GM18511 (cell line): ENCODE measurements around the gene KRTAP9-4.
"Not testable (repeated sequence)": the region's sequence is repeated elsewhere in the genome, so short reads cannot be mapped to it uniquely, and the experiment has no call there.

Source experiments
- ATAC-seq: cut with Tn5 transposase; IDR thresholded peaks from one replicate; pipeline ENCODE4 v1.9.1; 2021; ENCODE audit warnings: mild to moderate bottlenecking, moderate library complexity; ENCODE audit not compliant: unreplicated experiment

Gene KRTAP9-4, protein sequence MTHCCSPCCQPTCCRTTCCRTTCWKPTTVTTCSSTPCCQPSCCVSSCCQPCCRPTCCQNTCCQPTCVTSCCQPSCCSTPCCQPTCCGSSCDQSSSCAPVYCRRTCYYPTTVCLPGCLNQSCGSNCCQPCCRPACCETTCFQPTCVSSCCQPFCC

DNA sequence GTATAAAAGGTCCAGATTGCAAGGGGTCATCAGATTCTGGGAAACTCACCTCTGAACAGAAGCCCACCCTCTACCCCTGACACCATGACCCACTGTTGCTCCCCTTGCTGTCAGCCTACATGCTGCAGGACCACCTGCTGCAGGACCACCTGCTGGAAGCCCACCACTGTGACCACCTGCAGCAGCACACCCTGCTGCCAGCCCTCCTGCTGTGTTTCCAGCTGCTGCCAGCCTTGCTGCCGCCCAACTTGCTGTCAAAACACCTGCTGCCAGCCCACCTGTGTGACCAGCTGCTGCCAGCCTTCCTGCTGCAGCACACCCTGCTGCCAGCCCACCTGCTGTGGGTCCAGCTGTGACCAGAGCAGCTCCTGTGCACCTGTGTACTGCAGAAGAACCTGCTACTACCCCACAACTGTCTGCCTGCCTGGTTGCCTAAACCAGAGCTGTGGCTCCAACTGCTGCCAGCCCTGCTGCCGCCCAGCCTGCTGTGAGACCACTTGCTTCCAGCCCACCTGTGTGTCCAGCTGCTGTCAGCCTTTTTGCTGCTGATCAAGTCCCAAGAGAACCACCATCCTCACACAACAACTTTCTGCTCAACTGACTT, at the start of gene KRTAP9-4:
Gene KRTAP9-4 (plus strand): TSS at position 51 of the 604 bp plus-strand sequence. CDS start 34 bp downstream, at position 85.
- not testable (repeated sequence) for ATAC-seq

- ATAC-seq: no peak
Measured at GRCh38 chr17:41211845-41212466, 37.5 kb upstream of the KRTAP9-4 start.

DNA sequence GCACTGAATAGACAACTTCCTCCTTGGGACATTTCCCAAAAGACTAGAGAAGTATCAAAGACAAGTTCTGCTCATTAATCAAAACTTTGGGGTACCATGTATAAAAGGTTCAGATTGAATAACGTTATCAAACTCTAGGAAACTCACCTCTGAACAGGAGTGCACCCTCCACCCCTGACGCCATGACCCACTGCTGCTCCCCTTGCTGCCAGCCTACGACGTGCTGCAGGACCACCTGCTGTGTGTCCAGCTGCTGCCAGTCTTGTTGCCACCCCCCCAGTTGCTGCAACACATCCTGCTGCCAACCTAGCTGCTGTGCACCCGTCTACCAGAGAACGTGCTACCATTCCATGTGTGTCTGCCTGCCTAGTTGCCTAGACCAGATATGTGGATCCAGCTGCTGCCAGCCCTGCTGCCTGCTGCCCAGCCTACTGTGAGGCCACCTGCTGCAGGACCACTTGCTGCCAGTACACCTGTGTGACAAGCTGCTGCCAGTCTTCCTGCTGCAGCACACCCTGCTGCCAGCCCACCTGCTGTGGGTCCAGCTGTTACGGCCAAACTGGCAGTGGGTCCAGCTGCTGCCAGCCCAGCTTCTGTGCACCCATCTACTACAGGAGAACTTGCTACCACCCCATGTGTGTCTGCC, 36.8 kb upstream of the KRTAP9-4 start:
- ATAC-seq: no peak

DNA sequence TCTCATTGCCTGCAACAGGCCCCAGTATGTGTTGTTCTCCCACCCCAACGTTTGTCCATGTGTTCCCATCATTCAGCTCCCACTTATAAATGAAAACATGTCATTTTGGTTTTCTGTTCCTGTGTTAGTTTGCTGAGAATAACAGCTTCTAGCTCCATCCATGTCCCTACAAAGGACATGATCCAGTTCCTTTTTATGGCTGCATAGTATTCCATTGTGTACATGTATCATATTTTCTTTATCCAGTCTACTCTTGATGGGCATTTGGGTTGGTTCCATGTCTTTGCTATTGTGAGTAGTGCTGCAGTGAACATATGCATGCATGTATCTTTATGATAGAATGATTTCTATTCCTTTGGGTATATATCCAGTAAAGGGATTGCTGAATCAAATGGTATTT, 33.8 kb upstream of the KRTAP9-4 start:
- ATAC-seq: no peak

DNA sequence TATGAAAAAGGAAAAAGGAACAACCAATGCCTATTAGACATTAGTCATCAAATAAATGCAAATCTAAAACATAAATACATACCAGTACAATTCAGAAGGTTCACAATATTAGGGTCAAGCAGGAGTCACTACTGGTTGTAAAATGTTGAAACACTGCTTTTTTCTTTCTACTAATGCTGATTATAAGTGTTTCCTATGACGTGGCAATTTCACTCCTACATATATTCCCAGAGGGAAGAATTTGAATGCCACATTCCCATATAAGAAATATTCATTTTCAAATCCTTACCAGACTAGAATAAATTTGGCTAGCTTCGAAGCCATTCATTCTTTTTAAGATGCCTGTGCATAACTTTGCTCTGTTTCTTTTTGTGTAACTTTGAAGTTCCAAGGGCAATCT, 25.7 kb upstream of the KRTAP9-4 start:
- ATAC-seq: no peak

GRCh38 chr17:41226051-41226450, 23.4 kb upstream of the KRTAP9-4 start:
- no peak for ATAC-seq

GRCh38 chr17:41226598-41227095, 22.8 kb upstream of the KRTAP9-4 start, which contains the start of gene KRTAP9-2:
TSS of gene KRTAP9-2 (plus strand) at chr17:41226648. CDS start at chr17:41226655, 7 bp downstream.
- ATAC-seq: not testable (repeated sequence)

DNA sequence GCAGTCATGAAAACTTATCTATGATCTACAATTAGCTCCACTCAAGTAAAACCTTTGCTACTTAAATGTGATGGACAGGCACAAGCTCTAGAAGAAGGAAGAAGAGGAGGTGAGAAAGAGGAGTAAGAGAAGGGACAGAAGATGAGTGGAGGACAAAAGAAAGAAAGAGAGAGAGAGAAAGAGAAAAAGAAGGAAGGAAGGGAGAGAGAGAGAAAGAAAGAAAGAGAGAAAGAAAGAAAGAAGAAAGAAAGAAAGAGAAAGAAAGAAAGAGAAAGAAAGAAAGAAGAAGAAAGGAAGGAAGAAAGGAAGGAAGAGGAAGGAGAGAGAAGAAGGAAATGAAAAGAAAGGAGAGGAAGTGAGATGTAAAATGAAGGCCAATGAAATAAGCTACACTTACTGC, 19.4 kb upstream of the KRTAP9-4 start:
- no peak for ATAC-seq

GRCh38 chr17:41231731-41232130, 17.8 kb upstream of the KRTAP9-4 start:
- ATAC-seq: no peak

GRCh38 chr17:41232399-41233105, 16.9 kb upstream of the KRTAP9-4 start, which contains the start of gene KRTAP9-3:
TSS of gene KRTAP9-3 (plus strand) at chr17:41232449. CDS start at chr17:41232502, 53 bp downstream.
- not testable (repeated sequence) for ATAC-seq

DNA sequence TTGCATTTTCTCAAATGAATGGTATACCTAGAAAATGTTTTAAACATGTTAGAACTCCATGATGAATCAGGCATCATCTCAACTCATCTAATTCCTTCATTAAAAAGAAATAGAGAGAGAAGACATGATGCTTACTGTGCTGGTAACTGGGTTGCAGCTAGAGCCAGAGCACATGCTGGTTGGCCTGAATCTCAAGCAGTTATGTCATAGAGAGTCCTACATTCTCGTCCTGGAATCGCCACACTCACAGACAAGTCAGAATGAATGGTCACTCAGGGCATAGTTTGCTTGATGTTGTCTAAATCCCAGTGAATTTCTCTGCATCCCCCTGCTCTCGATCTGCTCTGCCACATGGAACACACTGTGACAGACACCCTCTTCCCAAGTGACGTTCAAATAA, 12.4 kb upstream of the KRTAP9-4 start:
- ATAC-seq: not testable (repeated sequence)

DNA sequence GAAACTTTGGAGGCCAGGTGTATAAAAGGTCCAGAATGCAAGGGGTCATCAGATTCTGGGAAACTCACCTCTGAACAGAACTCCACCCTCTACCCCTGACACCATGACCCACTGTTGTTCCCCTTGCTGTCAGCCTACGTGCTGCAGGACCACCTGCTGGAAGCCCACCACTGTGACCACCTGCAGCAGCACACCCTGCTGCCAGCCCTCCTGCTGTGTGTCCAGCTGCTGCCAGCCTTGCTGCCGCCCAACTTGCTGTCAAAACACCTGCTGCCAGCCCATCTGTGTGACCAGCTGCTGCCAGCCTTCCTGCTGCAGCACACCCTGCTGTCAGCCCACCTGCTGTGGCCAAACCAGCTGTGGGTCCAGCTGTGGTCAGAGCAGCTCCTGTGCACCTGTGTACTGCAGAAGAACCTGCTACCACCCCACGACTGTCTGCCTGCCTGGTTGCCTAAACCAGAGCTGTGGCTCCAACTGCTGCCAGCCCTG, 11.5 kb upstream of the KRTAP9-4 start, which contains the start of gene KRTAP9-8:
Gene KRTAP9-8 (plus strand): TSS at position 51 of the 489 bp plus-strand sequence. CDS start 53 bp downstream, at position 104.
- ATAC-seq: not testable (repeated sequence)

GRCh38 chr17:41246995-41247787, 2.3 kb upstream of the KRTAP9-4 start:
- ATAC-seq: not testable (repeated sequence)

DNA sequence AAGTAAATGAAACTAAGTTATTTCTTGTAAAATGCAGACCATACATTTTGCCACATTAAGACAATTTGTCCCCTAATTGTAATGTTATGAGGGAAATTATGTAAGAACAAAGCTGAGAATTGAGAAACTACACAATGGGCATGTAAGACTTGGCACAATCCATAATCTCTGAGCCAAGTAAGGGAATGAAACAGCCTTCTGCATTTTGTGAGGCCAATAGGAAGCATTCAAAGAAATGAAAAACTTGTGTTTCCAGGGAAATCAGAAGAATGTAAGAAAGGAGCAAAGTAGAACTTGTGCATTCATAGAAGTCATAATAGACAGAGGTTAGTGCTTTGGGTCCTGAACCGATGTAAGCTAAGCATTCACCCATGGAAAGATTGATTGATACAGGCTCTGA, 1.8 kb downstream of the KRTAP9-4 start:
- ATAC-seq: no peak

GRCh38 chr17:41254861-41255260, 5.4 kb downstream of the KRTAP9-4 start:
- ATAC-seq: no peak

DNA sequence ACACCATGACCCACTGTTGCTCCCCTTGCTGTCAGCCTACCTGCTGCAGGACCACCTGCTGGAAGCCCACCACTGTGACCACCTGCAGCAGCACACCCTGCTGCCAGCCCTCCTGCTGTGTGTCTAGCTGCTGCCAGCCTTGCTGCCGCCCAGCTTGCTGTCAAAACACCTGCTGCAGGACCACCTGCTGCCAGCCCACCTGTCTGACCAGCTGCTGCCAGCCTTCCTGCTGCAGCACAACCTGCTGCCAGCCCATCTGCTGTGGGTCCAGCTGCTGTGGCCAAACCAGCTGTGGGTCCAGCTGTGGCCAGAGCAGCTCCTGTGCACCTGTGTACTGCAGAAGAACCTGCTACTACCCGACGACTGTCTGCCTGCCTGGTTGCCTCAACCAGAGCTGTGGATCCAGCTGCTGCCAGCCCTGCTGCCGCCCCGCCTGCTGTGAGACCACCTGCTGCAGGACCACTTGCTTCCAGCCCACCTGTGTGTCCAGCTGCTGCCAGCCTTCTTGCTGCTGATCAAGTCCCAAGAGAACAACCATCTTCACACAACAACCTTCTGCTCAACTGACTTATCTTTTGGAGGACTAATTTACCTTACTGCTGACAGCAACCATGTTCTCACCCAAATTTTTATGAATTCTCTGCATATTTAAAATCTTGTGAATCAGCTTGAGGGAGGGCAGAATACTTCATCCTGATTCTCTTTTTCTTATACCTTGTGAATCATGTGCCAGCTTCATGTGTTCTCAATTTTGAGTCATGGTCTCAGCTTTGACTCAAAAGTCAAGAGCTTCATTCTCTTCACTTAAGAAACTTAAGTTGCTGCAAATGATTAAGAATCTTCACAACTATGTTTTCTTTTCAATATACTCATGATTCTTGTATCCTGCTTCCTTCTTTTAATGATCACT, 6.1 kb downstream of the KRTAP9-4 start, which contains the start of gene KRTAP9-9:
Gene KRTAP9-9 (plus strand): TSS at position 4 of the 910 bp plus-strand sequence.
- ATAC-seq: not testable (repeated sequence)

DNA sequence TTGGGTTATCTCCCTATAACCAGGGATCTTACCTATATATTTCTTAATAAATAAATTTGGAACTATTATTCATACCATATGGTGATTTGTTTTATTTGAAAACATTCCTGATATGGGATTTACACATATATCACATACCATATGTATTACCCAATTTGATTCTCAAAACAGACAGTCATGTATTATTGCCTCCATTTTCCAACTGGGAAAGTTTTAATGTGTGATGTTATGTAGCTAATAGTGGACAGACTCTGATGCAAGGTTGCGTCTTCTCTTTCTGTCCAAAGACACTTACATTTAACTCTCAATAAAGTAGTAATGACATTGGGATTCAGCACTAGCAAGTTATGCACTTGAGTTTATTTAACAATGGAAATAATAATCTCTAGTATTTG, 6.8 kb downstream of the KRTAP9-4 start:
- ATAC-seq: no peak

- ATAC-seq: no peak
Measured at GRCh38 chr17:41258406-41258805, 8.9 kb downstream of the KRTAP9-4 start.
